HepG2 (cell line): ENCODE results near the gene PNMA8B.

Experiments
- NFE2L1 ChIP-seq: sonication (generic); formaldehyde crosslinking; IDR thresholded peaks from 2 replicates; pipeline ENCODE4 v1.4.0; 2020; ENCODE audit warnings: missing genetic modification reagents, mild to moderate bottlenecking, borderline replicate concordance
- SP1 ChIP-seq, 2 experiments: fragments of 450-650 bp in 1 of 2; sonication (generic) in 1 of 2; formaldehyde crosslinking in 1 of 2; IDR thresholded peaks; 2 replicates each; pipeline versions ENCODE4 v1.4.0 to v1.6.1; 2016 to 2020; ENCODE audit warnings: missing genetic modification reagents in 1 of 2
- ZNF33B ChIP-seq: sonication (generic); formaldehyde crosslinking; IDR thresholded peaks from 2 replicates; pipeline ENCODE4 v1.5.1; 2020; ENCODE audit warnings: mild to moderate bottlenecking, missing genetic modification reagents
- ZNF383 ChIP-seq: sonication (generic); formaldehyde crosslinking; IDR thresholded peaks from 2 replicates; pipeline ENCODE4 v1.4.0; 2020; ENCODE audit warnings: missing genetic modification reagents, mild to moderate bottlenecking, borderline replicate concordance
- TF ChIP-seq, protein P1 (sequence below): sonication (generic); formaldehyde crosslinking; IDR thresholded peaks from 2 replicates; pipeline ENCODE4 v1.5.0; 2020; ENCODE audit warnings: missing genetic modification reagents, mild to moderate bottlenecking, borderline replicate concordance

DNA sequence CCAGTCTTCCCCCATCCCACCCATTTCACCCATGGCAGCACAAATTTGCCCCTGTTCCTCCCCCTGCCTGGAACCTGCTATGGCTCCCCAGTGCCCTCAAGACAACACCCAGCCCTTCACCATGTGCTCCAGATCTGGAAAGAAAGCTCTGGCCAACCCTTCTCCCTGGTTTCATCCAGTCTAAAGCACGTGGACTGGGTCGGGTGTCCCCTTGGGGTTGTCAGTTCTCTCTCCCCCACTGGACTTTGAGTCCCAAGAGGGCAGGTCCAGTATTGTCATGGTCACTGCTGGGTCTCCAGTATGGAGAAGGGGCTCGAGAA lies 19.6 kb upstream of the PNMA8B start:
- TF ChIP-seq, protein P1, sequence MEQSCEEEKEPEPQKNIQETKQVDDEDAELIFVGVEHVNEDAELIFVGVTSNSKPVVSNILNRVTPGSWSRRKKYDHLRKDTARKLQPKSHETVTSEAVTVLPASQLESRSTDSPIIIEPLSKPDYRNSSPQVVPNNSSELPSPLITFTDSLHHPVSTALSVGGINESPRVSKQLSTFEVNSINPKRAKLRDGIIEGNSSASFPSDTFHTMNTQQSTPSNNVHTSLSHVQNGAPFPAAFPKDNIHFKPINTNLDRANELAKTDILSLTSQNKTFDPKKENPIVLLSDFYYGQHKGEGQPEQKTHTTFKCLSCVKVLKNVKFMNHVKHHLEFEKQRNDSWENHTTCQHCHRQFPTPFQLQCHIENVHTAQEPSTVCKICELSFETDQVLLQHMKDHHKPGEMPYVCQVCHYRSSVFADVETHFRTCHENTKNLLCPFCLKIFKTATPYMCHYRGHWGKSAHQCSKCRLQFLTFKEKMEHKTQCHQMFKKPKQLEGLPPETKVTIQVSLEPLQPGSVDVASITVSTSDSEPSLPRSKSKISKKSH (CRISPR knock-in tag): no peak
- no peak for TF ChIP-seq NFE2L1
- no peak for TF ChIP-seq ZNF33B (CRISPR knock-in tag)
- TF ChIP-seq SP1 (IDR thresholded peaks at IDR 0.05): no peak
- TF ChIP-seq SP1 (CRISPR knock-in tag; IDR thresholded peaks at IDR 0.05): no peak
- TF ChIP-seq ZNF383: no peak
